ENCODE data around the gene HKDC1.

GRCh38 chr10:69214666-69215131, 5.4 kb upstream of the HKDC1 start:
- no peak for TF ChIP-seq CTCF (IDR thresholded peaks at IDR 0.05 in 8 of 11, conservative IDR thresholded peaks at IDR 0.05 in 3 of 11)
- TF ChIP-seq POLR2AphosphoS5 (IDR thresholded peaks at IDR 0.05) = peak in 1 of 3 donors; percentile 40
